HG03095 (cell line): Measurements from ENCODE around the gene ZNF579.
"Not testable (repeated sequence)": the region's sequence is repeated elsewhere in the genome, so short reads cannot be mapped to it uniquely, and the experiment has no call there.

Source experiments
- ATAC-seq: cut with Tn5 transposase; IDR thresholded peaks from one replicate; pipeline ENCODE4 v1.9.1; 2021; ENCODE audit warnings: moderate library complexity; ENCODE audit not compliant: unreplicated experiment

Gene ZNF579

GRCh38 chr19:55573929-55574328 lies 6.7 kb downstream of the ZNF579 start:
- not testable (repeated sequence) for ATAC-seq

- not testable (repeated sequence) for ATAC-seq
These were observed 11.2 kb downstream of the ZNF579 start for GRCh38 chr19:55569477-55569876.

- ATAC-seq: no peak
These were observed 12.8 kb downstream of the ZNF579 start for GRCh38 chr19:55567708-55568328.

- no peak for ATAC-seq
These were observed 13.8 kb downstream of the ZNF579 start for GRCh38 chr19:55566823-55567222.

- ATAC-seq: no peak
These were observed 17.4 kb downstream of the ZNF579 start for GRCh38 chr19:55563261-55563690.

- no peak for ATAC-seq
These were observed 21.0 kb downstream of the ZNF579 start for GRCh38 chr19:55559684-55560083.

GRCh38 chr19:55554741-55555152 lies 25.9 kb downstream of the ZNF579 start:
- no peak for ATAC-seq

- no peak for ATAC-seq
These were observed 26.3 kb downstream of the ZNF579 start for GRCh38 chr19:55554302-55554701.

- no peak for ATAC-seq
These were observed 27.1 kb downstream of the ZNF579 start for GRCh38 chr19:55553217-55554182.

GRCh38 chr19:55552620-55553019 lies 28.0 kb downstream of the ZNF579 start:
- no peak for ATAC-seq

- ATAC-seq: no peak
These were observed 28.4 kb downstream of the ZNF579 start for GRCh38 chr19:55552206-55552605.

- no peak for ATAC-seq
These were observed 30.4 kb downstream of the ZNF579 start for GRCh38 chr19:55550321-55550650.

GRCh38 chr19:55549500-55550320 lies 30.9 kb downstream of the ZNF579 start:
- ATAC-seq: no peak

- no peak for ATAC-seq
These were observed 33.6 kb downstream of the ZNF579 start for GRCh38 chr19:55546822-55547614.

GRCh38 chr19:55546011-55546410 lies 34.6 kb downstream of the ZNF579 start:
- ATAC-seq: no peak

- no peak for ATAC-seq
These were observed 35.2 kb downstream of the ZNF579 start, which contains the start of gene SBK3 for GRCh38 chr19:55545443-55545842. Gene SBK3, minus strand, starts transcription at chr19:55545543. Its CDS starts 0 bp downstream, at chr19:55545543.

- no peak for ATAC-seq
These were observed 35.7 kb downstream of the ZNF579 start for GRCh38 chr19:55544776-55545439.

GRCh38 chr19:55544014-55544413 lies 36.6 kb downstream of the ZNF579 start:
- ATAC-seq: no peak

- ATAC-seq: no peak
These were observed 37.1 kb downstream of the ZNF579 start for GRCh38 chr19:55543567-55543966.

GRCh38 chr19:55542292-55542855 lies 38.3 kb downstream of the ZNF579 start:
- no peak for ATAC-seq
